HepG2 (cell line): ENCODE measurements around the gene CNP. TPM values are rescaled to one million over a fixed set of nuclear protein-coding genes. Genes with fewer than 3 reads are reported as not detected.

ENCODE experiments used
- FOXM1 ChIP-seq: sonication (generic); formaldehyde crosslinking; IDR thresholded peaks from 2 replicates; pipeline ENCODE4 v1.5.0; 2020; ENCODE audit warnings: missing genetic modification reagents
- HDAC2 ChIP-seq: sonication (generic); formaldehyde crosslinking; IDR thresholded peaks from 2 replicates; pipeline ENCODE4 v1.4.0; 2020; ENCODE audit warnings: missing genetic modification reagents
- KDM5B ChIP-seq: sonication (generic); formaldehyde crosslinking; IDR thresholded peaks from 2 replicates; pipeline ENCODE4 v1.4.0; 2020; ENCODE audit warnings: missing genetic modification reagents, mild to moderate bottlenecking, borderline replicate concordance
- NFYC ChIP-seq: IDR thresholded peaks from 2 replicates; pipeline ENCODE4 v1.6.1; 2016; ENCODE audit warnings: missing genetic modification reagents, missing compliant biosample characterization
- ZNF30 ChIP-seq: sonication (generic); formaldehyde crosslinking; IDR thresholded peaks from 2 replicates; pipeline ENCODE4 v1.5.0; 2020; ENCODE audit warnings: mild to moderate bottlenecking, missing genetic modification reagents
- ZNF713 ChIP-seq: sonication (generic); formaldehyde crosslinking; IDR thresholded peaks from 2 replicates; pipeline ENCODE4 v1.4.0; 2020; ENCODE audit warnings: mild to moderate bottlenecking, missing genetic modification reagents
- polyA plus RNA-seq, 8 experiments: library from polyadenylated mRNA; depleted of rRNA in 3 of 8; stranded (reverse) in 7 of 8; unstranded in 1 of 8; fragments of >200 nt; fragmentation: Illumina TruSeq in 4 of 8; extraction: Trizol in 4 of 8; gene quantifications; 2 replicates each; pipeline versions ENCODE4 v1.2.1 to v1.2.3, GENCODE V29; 2011 to 2016; ENCODE audit warnings: low read depth in 4 of 8, missing spikeins in 1 of 8, mixed read lengths in 1 of 8; ENCODE audit not compliant: insufficient read depth in 1 of 8
- total RNA-seq, 5 experiments: library from RNA; depleted of rRNA; stranded (reverse); fragments of >200 nt; fragmentation: Illumina TruSeq; extraction: Trizol; gene quantifications; 2 replicates each; pipeline ENCODE4 v1.2.3, GENCODE V29; 2016; ENCODE audit warnings: low read depth in 1 of 5
- TF ChIP-seq, protein P1 (sequence below), 2 experiments: fragments of 450-650 bp in 1 of 2; sonication (generic) in 1 of 2; formaldehyde crosslinking in 1 of 2; IDR thresholded peaks; 2 replicates each; pipeline versions ENCODE4 v1.6.1 to v1.8.0; 2016 to 2022; ENCODE audit warnings: antibody characterized with exemption in 1 of 2, mild to moderate bottlenecking in 1 of 2, missing genetic modification reagents in 1 of 2
- TF ChIP-seq, protein P2 (sequence below): sonication (generic); formaldehyde crosslinking; IDR thresholded peaks from 2 replicates; pipeline ENCODE4 v1.8.1; 2022; ENCODE audit warnings: low read depth, mild to moderate bottlenecking, missing genetic modification reagents
- TF ChIP-seq, protein P3 (sequence below): IDR thresholded peaks from 2 replicates; pipeline ENCODE4 v1.6.1; 2016

CNP gene
- total and polyA plus RNA-seq, 2 of the 13 experiments (the other 11 are each of a cell fraction or from before 2014, with no cell fraction given), result 97.2 to 161 TPM

- TF ChIP-seq, protein P1, sequence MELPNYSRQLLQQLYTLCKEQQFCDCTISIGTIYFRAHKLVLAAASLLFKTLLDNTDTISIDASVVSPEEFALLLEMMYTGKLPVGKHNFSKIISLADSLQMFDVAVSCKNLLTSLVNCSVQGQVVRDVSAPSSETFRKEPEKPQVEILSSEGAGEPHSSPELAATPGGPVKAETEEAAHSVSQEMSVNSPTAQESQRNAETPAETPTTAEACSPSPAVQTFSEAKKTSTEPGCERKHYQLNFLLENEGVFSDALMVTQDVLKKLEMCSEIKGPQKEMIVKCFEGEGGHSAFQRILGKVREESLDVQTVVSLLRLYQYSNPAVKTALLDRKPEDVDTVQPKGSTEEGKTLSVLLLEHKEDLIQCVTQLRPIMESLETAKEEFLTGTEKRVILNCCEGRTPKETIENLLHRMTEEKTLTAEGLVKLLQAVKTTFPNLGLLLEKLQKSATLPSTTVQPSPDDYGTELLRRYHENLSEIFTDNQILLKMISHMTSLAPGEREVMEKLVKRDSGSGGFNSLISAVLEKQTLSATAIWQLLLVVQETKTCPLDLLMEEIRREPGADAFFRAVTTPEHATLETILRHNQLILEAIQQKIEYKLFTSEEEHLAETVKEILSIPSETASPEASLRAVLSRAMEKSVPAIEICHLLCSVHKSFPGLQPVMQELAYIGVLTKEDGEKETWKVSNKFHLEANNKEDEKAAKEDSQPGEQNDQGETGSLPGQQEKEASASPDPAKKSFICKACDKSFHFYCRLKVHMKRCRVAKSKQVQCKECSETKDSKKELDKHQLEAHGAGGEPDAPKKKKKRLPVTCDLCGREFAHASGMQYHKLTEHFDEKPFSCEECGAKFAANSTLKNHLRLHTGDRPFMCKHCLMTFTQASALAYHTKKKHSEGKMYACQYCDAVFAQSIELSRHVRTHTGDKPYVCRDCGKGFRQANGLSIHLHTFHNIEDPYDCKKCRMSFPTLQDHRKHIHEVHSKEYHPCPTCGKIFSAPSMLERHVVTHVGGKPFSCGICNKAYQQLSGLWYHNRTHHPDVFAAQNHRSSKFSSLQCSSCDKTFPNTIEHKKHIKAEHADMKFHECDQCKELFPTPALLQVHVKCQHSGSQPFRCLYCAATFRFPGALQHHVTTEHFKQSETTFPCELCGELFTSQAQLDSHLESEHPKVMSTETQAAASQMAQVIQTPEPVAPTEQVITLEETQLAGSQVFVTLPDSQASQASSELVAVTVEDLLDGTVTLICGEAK (IDR thresholded peaks at IDR 0.05), result no peak
- TF ChIP-seq, protein P1 (CRISPR knock-in tag; IDR thresholded peaks at IDR 0.05), result peak; percentile 75; the same call in 1 of the 2 replicates
- TF ChIP-seq, protein P2, sequence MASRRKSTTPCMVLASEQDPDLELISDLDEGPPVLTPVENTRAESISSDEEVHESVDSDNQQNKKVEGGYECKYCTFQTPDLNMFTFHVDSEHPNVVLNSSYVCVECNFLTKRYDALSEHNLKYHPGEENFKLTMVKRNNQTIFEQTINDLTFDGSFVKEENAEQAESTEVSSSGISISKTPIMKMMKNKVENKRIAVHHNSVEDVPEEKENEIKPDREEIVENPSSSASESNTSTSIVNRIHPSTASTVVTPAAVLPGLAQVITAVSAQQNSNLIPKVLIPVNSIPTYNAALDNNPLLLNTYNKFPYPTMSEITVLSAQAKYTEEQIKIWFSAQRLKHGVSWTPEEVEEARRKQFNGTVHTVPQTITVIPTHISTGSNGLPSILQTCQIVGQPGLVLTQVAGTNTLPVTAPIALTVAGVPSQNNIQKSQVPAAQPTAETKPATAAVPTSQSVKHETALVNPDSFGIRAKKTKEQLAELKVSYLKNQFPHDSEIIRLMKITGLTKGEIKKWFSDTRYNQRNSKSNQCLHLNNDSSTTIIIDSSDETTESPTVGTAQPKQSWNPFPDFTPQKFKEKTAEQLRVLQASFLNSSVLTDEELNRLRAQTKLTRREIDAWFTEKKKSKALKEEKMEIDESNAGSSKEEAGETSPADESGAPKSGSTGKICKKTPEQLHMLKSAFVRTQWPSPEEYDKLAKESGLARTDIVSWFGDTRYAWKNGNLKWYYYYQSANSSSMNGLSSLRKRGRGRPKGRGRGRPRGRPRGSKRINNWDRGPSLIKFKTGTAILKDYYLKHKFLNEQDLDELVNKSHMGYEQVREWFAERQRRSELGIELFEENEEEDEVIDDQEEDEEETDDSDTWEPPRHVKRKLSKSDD (CRISPR knock-in tag), result peak; percentile 83; the same call in 1 of the 2 replicates
- no peak for TF ChIP-seq ZNF30
- TF ChIP-seq HDAC2 (CRISPR knock-in tag), result no peak; the same call in 1 of the 2 replicates
- TF ChIP-seq, protein P3, sequence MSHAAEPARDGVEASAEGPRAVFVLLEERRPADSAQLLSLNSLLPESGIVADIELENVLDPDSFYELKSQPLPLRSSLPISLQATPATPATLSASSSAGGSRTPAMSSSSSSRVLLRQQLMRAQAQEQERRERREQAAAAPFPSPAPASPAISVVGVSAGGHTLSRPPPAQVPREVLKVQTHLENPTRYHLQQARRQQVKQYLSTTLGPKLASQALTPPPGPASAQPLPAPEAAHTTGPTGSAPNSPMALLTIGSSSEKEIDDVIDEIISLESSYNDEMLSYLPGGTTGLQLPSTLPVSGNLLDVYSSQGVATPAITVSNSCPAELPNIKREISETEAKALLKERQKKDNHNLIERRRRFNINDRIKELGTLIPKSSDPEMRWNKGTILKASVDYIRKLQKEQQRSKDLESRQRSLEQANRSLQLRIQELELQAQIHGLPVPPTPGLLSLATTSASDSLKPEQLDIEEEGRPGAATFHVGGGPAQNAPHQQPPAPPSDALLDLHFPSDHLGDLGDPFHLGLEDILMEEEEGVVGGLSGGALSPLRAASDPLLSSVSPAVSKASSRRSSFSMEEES (CRISPR knock-in tag), result no peak; the same call in 1 of the 2 replicates
- 0 out of 2 replicates have a peak, but pooled peaks have one; percentile 23 for TF ChIP-seq NFYC
- TF ChIP-seq ZNF713 (CRISPR knock-in tag), result no peak
- peak; percentile 3; the same call in 1 of the 2 replicates for TF ChIP-seq KDM5B (CRISPR knock-in tag)
- TF ChIP-seq FOXM1 (CRISPR knock-in tag), result no peak
Measured at GRCh38 chr17:41966463-41967140, at the start of gene CNP (continued).
